MM.1S (cell line): ENCODE measurements around the gene NEU1.

Source experiments
- CTCF ChIP-seq: fragments of 300-600 bp; sonication (generic); IDR thresholded peaks from 2 replicates; pipeline ENCODE4 v1.5.1; 2016; ENCODE audit warnings: antibody characterized with exemption, low read length, mixed read lengths
- EZH2 ChIP-seq: fragments of 300-600 bp; sonication (generic); optimal IDR thresholded peaks from 2 replicates; pipeline ENCODE3; 2017; ENCODE audit warnings: low read depth, mild to moderate bottlenecking, antibody characterized with exemption, low read length, mixed read lengths

- TF ChIP-seq CTCF = no peak
- no peak for TF ChIP-seq EZH2
Observed at GRCh38 chr6:31875877-31876276, 13.3 kb upstream of the NEU1 start.
